HuH-7 (cell line): Measurements from ENCODE around the gene ACOT8.

Experiments
- DNase-seq: peaks from one replicate; pipeline ENCODE4 v3.0.0; 2011; ENCODE audit warnings: low spot score

Gene ACOT8

DNA sequence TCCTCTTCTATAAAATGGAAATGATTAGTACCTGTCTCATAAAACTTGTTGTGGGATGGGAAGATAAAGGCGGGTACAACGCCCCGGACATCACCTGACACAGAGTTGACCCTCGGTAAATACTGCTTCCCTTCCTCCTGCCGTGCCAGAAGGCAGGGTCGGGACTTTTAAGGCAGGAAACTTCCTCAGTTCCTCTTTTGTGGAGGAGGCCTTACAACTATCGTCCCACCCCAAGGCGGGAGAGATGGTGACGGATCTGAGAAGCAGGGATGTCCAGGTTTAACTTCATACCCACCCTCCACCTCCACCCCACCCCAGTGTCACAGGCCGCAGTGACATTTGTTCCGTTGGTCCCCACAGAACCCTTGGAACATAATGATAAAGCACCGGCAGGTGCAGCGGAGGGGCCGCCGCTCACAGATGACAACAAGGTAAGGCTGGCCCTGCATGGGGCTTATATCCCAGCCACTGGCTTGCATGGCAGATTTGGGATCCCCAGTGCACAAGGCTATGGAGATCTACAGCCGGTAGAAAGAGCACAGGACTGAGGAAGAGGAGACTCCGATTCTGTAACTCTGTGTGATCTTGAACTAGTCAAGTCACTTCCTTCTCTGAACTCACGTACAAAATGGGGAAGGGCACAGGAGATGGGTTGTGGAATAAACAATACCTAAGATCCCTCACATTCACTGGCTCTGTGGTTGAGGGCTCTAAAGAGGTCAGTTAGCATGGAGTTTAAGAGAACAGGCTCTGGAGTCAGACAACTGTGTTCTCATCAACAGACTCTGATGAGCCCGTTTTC is 64.7 kb downstream of the ACOT8 start:
- DNase-seq = no peak
